ENCODE results near the gene ZSWIM4. TPM values are rescaled to one million over a fixed set of nuclear protein-coding genes. Genes with fewer than 3 reads are reported as not detected.

Gene ZSWIM4
- total RNA-seq, 1 donor from 2014 or later = 23.7 TPM

DNA sequence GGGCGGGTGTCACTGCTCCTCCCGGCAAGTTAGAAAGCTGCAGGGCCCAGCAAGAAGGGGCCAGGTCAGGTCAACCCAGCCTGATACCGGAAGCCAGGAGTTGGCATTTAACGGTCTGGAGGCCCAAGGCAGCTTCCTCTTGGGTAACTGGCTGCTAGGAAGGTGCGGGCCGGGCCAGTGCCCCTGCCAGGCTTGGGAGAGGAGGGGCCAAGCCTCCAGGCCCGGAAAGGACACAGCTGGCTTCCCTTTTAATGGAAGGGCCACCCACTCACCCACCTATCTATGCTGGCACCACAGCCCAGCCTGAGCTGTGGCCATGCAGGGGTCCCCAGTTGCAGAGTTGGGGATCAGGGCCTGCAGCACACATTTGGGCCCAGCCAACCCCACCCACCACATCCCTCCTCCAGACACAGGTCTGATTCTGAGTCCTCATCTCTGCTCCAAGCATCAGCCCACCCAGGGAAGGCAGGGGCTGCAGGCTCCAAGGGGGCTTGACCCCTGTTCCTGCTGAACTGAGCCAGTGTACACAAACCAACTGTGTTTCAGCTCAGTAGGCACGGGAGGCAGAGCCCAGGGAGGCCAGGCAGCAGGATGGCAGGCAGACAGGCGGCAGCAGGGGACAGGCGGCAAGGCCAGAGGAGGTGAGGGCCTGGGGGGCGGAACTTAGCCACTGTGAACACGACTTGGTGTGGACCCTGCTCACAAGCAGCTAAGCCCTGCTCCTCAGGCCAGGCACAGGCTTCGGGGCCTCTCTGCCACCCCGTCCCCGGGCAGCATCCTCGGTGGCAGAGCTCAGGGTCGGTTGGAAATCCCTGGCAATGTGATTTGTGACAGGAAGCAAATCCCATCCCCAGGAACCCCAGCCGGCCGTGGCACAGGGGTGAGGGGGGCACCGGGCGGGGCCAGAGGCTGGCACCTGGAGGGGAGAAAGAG lies 40.8 kb downstream of the ZSWIM4 start:
- DNase-seq = peak; percentile 47

DNA sequence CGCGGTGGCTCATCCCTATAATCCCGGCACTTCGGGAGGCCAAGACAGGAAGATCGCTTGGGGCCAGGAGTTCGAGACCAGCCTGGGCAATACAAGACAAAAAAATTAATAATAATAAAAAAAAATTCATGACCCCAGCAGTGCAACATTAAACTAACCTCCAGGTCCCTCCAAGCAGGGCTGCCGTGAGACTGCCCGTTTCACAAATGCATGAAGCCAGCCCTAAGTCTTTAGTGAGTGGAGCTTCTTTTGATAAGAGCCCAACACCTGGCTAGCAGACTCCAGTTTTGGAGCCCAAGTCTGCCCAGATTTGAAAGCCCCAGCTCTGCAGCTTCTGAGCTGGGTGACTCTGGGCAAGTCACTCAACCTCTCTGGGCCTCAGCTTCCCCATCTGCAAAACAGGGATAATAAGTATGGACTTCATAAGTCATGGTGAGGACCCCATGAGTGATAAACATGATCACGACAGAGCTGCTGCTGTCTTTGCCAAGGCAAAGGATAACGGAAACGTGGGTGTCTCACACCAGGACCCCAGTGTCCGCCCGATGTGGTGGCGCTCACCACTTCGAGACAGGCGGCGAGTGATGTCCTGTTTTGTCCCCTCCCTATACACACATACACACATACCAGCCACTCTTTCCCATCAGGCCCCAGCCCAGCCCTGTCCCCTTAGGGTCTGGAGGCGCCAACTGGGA lies 43.3 kb downstream of the ZSWIM4 start:
- DNase-seq = no peak

DNA sequence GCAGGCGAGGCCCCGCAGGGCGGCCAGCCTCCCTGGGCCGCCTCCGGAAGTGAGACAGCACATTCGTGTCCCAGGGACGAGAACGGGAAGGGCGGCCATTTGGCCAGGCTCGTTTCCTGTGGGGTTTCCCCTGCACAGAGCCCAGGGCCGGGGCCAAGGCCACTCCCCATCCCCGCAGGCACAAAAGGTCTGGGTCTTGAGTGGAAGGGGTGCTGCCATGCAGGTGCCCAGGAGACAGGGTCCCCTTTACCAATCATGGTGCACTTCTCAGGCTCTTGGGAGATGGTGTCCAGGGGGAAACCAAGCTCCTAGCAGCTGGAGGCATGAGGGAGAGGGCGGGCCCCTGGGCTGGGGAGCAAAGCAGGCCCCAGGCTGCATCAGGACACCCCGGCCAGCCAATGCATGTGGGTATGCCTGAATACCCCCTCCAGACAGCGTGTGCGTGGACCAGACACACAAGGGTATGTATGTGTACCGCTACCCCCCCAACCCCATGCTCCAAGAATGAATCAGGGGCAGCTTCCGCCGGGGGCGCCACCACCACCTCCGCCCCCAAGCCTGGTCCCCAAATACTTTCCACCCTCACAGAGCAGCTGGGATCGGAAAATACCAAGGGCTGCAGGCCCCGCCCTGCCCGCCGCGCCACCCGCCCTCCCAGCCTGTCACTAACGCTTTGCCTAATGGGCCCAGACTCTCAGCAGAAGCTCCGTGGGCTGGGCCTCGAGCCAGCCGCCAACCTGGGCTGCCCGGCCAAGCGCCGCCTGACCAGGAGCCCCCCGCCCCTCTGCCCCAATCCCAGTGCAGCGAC lies 44.1 kb downstream of the ZSWIM4 start:
- DNase-seq = peak; percentile 89

DNA sequence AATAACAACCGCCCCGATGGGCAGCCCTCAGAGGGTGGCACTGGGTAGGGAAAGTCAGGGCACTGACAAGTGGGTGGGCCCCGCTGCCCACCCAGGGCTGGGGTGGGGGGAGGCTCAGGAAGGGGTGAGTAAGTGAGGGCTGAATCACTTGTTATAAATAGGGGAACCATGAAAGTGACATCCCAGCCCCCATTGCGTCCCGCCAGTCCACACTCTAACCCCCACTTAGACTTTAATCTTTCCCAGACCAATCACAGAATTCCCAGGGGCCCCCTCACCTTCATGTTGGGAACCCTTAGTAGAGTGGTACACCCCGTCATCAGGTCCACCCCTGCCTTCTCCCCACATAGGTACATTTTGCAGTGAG lies 44.7 kb downstream of the ZSWIM4 start:
- no peak for DNase-seq

DNA sequence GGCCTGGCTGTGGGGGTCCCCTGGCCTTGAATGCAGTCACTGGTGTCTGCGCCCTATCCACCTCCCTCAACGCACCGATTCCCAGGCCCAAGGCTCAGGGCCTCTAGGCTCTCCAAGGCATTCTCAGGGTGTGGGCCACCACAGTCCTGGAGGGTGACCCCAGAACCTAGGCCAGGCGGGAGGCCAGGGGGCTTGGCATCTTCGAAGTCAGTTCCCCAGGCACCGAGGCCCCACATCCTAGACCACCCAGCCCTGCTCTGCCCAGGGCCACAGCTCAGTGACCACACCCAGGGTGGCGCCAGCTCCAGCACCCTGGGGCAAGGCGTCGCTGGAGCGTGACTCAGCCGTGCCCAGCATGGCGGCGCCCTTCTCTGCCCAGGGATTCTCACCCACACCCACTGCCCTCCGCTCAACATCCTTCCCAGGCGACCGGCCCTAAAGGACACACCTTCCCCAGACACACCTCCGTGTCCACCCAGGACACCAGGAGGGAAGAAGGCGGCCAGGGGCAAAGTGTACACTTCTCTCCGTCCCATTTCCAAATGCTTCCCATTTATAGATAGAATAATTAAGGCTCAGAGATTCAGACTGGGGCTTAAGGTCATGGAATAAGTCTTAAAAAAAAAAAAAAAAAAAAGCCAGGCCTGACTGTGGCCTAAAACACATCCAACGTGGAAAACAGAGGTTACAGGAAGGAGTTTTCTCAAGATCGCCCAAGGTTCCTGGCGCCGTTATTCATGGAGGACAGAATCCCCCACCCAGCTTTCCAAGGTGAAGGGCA lies 45.3 kb downstream of the ZSWIM4 start:
- peak; percentile 49 for DNase-seq

DNA sequence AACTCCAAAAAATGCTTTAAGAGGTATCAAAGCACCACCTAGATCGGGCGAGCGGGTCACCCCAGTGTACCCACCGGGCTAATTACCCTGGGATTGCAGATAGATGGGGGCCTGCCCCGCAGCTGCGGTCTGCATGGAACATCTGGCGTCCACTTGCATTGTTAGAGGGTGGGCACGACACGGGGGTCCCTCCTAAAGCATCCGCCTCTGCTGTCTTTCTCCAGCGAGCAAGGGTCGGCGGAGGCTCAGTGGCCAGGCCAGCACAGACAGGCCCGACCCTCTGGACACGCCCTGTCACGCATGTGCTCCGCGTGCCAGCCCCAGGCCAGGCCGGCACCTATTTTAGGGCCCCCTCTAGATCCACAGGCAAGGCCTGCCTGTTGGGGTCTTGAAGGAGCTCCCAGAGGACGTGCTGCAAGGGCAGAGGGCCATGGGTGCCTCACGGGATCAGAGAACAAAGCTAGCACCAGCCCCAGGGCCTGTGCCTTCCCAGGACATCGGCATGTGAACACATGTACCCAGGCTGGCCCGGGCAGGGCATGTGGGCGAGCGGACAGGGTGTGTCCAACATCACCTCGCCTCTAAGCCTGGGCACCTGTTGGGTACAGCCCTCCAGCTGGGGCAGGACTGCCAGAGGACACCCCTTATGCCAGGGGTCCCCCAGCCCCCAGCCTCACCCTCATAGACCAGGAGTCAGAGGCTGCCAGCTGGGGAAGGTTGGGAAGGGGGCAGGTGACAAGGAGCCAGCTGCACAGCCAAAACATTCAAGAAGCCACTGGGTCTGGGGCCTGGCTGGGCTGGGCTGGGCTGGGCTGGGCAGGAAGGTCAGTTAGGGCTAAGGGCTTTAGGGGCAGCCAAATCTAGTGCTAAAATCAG lies 46.1 kb downstream of the ZSWIM4 start:
- DNase-seq = peak; percentile 47

DNA sequence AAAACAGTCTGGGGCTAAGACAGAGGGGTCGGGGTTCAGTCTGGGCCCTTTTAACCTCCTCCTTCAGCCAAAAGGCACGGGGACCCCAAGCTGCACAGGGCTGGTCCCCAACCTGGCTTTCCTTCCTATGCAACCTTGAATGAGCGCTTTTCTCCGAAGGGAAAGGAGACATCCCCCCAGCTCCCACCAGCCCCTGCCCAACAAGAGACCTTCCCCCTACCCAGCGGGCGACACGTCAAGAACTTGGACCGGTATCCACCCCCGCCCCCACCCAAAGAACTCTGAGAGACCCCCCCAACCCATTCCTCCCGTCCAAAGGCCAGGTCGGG lies 46.7 kb downstream of the ZSWIM4 start:
- DNase-seq = no peak

DNA sequence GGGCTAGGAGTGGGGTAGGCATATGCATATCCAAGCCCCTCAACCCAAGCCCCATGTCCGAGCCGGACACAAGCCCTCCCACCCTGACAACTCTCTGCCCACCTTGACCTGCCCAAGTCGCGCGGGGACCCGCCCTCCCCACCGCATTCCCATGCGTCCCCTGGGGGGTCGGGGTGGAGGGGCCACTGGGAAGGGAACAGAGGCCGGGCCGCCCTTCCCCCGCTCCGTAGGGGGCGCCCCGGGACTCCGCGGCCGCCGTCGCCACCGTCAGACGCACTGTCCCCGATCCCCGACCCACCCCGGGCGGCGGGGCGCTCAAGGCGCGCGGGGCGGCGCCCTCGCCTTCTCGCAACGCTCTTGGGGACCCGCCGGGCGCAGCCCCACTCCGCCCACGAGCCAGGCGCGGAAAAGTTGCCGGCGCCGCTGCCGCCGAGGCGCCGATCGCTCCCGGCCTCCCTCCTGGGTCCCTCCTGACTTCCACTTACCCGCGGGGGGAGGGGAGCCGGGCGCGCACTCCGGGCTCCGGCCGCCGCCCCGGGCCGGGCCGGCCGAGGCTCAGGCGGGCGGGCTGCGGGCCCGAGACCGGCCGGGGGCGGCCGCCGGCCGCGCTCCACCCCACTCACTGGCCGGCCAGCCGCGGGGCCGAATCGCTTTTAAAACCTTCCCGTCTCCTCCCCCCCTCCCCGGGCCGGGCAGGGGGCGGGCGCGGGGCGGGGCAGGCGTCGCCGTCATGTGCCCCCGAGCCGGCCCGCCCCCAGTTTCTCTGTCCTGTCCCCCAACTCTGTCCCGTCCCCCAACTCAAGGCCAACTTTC lies 47.3 kb downstream of the ZSWIM4 start:
- DNase-seq = peak; percentile 83

DNA sequence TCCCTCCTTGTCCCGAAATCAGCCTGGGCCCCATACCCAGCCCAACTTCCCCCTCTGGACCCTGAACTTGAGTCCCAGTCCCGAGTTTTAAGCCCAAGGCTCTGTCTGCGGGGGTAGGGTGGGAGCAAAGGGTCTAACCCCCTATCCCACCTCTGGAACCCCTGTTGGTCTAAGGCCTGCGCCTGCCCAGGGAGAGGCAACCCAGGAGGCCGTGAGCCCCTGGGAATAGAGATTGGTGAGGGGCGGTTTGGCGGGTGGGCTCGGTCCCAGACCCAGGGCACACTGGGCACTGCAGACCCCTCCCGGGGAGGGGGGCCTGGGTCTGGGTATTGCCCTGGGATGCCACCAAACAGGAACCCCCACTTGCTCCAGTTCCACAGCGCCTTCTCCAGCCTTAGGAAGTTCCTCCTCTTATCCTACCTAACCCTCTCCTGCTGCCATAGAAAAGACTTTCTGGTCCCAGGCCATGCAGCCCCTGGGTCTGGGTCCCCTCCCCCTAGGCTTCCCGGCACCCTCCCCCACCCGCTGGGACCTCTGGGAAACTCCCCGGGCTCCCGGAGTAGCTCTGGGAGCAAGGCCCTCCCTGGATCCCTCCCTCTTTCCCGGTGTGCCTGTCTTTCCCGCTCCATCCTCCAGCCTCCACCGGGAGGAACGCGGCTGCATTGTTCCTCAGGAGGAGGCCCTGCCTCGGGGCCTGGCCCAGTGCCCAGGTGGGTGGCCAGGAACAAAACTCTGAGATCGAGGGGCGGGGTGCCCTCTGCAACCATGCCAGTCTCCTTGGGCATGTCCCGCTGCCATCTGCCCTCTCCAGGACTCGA lies 48.1 kb downstream of the ZSWIM4 start:
- DNase-seq = peak; percentile 60

DNA sequence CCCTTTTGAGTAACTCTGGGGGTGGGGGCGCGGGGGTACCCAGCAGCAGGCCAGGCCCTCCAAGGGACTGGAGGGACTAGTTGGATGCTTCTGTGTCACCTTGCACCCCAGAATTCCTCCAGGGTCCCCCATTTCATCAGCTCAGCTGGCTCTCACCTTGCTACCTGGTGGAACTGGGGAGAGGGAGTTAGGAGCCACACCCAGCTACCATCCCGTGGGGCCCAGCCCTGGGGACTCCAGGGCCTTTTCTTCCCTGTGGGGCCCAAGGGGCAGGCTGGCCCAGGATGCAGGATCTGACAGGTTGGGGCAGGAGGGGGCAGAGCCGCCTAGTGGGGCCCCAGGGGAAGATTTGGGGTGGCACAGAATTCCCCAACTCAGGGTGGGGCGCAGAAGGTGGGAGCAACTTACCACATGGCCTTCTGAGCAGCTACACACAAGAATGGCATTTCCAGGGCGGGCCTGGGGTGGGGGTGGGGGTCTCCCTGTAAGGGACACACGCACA lies 48.9 kb downstream of the ZSWIM4 start:
- no peak for DNase-seq

DNA sequence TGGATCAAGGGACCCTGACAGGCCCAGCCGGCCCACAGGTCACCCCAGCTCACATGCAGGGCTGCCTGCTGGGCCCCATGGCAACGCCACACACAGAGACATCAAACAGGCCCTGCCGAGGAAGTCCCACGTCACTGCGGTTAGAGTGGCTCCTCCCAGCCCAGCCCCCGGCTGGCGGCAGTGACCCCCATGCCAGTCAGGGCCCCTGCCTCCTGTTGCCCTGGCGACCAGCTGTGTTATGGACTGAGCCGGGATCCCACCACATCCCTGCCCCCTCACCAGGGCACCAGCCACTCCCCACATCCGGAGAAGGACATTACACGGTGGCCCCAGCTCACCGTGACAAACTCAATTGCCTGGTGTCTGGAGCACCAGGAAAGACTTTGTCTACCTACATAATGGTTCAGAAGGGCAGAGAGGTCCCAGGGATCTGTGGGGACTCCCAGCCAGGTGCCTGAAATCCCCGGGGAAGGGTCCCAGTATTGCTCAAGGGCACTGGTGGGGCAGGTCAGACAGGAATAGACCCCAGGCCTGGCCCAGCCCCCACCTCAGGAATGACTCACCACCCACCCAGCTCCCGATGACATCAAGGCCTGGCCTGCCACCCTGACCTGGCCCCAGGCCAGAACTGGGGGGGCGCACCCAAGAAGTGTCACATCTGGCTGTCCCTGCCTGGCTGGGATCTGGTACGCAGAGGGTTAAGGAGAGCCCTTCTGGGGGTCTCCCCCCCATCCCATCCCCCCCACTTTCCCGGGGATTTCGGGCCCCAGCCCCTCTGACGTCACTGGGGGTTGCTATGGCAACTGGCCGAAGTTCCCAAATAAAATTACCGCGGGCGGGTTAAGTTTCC lies 51.5 kb downstream of the ZSWIM4 start:
- peak; percentile 95 for DNase-seq

DNA sequence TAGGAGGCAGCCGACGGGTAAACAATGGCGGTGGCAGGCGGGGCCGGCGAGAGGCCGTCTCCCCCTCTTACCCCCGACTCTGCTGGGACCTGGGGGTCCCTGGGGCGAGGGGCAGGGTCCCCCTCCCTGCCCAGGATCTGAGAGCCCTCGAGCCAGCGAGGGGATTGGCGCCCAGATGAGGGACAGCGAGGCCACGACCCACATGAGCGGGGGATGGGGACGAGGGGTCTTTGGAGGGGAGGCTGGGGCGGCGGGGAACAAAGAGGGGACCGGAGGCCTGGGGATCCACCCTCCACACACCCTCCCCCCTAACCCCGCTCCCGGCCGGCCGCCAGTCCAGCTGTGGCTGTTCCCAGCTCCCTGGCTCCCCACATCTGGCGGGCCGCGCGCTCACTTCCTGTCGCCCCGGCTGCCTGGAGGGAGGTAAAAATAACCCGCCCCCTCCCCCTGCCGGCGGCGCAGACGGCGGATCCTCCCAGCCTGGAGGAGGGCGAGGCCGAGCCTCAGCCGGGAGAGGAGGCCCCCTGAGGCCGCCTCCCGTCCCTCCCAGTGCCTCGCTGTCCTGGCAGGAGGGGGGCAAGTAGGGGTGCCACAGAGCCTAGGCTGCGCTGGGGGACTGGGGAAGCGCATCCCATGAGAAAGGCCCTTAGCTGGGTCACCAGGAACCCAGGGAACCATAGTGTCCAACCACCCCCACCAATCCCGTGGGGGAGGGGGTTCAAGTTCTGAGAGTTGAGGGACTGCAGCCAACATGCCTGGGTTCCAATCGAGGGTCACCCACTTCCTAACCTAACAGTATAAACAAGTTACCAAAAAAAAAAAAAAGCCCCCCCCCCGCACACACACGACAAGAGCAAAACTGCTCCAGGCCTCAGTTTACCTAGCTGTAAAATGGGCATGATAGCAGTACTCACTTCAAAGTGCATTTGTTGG lies 52.4 kb downstream of the ZSWIM4 start:
- peak; percentile 92 for DNase-seq

DNA sequence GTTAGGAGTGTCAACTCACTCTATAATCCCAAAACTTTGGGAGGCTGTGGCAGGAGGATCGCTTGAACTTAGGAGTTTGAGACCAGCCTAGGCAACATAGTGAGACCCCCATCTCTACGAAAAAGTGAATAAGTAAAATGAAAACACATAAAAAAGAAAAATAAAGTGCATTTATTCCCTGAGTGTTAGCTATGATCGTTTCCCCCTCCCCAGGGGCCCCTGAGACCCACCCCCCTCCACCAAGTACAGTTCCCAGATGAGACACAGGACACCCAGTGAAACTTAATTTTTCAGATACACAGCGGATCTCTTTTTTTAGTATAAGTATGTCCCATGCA lies 53.1 kb downstream of the ZSWIM4 start:
- no peak for DNase-seq

DNA sequence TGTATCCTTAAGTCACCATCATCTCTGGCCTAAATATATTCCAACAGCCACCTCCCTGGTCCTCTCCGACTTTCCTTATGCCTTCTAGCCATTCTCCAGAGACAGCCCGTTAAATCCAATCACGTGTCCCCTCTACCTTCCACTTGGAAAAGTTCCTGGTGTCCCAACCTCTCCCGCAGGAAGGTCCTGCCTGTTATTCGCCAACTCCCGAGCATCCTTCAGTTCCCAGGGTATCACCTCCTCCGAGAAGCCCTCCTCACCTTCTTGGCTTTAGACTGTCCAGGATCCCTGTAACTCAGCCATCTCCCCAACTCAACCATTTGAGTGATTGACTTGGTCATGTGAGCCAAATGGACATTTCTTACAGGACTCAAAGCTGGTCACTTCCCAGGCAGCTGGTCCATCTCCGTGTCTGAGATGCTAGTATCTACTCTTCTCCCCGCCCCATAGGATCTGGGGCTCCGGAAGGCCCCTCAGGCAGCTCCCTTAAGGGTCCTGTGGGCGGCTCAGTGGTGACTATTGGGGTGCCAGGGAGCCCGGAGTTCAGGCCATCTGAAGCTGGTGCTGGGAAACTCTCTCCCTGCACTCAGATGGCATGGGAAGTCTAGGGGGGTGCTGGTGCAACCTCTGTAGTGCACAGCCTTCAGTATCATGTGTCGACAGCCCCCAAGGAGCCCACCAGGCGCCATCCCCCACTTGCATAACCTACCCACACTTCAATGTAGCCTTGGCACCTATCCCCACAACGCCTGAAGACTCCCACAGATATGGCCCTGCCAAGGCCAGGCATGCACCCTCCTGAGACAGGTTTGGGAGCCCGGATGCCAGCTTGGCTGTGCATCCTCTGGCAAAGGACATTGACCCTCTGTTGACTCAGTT lies 53.8 kb downstream of the ZSWIM4 start:
- peak; percentile 17 for DNase-seq

DNA sequence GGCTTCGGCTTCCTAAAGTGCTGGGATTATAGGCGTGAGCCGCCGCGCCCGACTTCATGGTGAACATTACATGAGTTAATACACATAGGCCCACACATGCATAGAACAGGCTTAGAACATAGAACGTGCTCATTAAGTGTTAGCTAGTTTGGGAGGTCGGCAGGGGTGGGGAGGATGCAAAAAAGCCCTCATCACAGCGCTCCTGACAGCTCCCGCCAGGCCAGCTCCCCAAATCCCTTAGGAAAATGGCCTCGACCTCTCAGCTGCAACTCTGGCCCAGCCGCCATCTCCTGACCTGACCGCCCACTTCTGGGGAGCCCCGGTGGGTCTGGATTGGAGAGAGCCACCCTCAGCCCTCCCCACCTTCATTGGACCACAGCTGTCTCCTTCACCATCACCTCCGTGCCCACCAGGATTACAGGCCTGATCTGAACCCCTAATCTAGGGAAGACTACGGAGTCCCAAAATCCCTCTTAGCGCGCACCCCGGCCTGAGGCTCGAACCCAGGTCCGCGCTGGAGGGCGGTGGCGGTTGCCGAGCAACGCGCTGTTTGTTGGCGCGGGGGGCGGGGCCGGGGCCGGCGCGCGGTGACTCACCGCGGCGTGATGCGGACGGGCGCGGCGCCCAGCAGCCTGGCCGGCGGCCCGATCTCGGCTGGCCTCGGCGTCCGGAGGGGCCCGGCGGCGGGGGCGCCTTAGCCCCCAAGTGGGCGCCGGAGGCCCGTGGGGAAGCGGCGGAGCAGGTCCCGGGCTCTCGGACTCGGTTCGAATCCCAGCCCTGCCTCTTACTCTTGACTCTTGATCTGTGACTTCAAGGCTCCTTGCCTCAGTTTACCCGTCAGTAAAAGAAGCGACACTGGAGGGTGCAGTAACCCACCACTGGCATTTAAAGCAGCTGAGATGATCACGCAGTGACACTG lies 55.0 kb downstream of the ZSWIM4 start:
- DNase-seq = peak; percentile 89

Measured in dermis blood vessel endothelial cell (primary cell).